ENCODE data around the gene HS3ST1.

DNA sequence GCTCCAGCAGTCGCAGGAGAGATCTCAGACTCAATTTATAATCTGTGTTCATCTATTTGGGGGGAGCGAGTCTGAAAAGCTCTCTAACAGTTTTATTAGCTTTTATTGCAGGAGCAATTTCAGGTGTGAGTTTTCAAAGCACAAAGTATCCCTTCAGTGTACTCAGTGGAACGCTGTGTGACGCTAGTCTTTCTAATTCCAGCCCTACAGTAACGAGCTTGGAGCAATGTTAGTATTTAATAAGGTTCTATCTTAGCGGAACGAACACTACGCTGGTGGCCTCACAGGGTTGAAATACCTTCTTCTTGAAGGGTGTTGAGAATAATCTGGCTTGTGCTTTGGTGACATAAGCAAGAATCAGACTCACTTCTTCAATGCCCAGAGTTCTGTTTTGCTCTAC is 8.4 kb downstream of the HS3ST1 start:
- TF ChIP-seq, protein P1, sequence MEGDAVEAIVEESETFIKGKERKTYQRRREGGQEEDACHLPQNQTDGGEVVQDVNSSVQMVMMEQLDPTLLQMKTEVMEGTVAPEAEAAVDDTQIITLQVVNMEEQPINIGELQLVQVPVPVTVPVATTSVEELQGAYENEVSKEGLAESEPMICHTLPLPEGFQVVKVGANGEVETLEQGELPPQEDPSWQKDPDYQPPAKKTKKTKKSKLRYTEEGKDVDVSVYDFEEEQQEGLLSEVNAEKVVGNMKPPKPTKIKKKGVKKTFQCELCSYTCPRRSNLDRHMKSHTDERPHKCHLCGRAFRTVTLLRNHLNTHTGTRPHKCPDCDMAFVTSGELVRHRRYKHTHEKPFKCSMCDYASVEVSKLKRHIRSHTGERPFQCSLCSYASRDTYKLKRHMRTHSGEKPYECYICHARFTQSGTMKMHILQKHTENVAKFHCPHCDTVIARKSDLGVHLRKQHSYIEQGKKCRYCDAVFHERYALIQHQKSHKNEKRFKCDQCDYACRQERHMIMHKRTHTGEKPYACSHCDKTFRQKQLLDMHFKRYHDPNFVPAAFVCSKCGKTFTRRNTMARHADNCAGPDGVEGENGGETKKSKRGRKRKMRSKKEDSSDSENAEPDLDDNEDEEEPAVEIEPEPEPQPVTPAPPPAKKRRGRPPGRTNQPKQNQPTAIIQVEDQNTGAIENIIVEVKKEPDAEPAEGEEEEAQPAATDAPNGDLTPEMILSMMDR (IDR thresholded peaks at IDR 0.05; ENCODE audit: low read depth, low read length) = no peak
- TF ChIP-seq EZH2phosphoT487 (IDR thresholded peaks at IDR 0.05; ENCODE audit: low read depth) = no peak

All from OCI-LY3 (cell line).